Lower leg skin (tissue), 4 donors: ENCODE results near the gene PALLD. TPM values are rescaled to one million over a fixed set of nuclear protein-coding genes. Genes with fewer than 3 reads are reported as not detected.

ENCODE experiments used
- DNase-seq, 2 donors: peaks; one replicate each; pipeline ENCODE4 v3.0.0-alpha.2; 2019; ENCODE audit warnings: low spot score in 2 of 2
- H3K4me3 ChIP-seq: fragments of 200-600 bp; sonication (generic); 2 replicates; pipeline ENCODE4 v1.5.1; 2017; ENCODE audit warnings: mild to moderate bottlenecking, low read depth; ENCODE audit not compliant: poor library complexity, severe bottlenecking
- POLR2A ChIP-seq, 2 donors: fragments of 450-650 bp; IDR thresholded peaks; one replicate each; pipeline ENCODE4 v1.6.1; 2016 to 2017; ENCODE audit warnings: antibody characterized with exemption in 2 of 2, mild to moderate bottlenecking in 1 of 2, moderate library complexity in 1 of 2
- WGBS, 2 donors: methylation state at CpG; one replicate each; pipeline ENCODE4 v1.1.5; 2018; 5-methylcytosine and 5-hydroxymethylcytosine counted together
- intact Hi-C: fragments of 100-400 bp; cut with DNase I; formaldehyde crosslinking; loops from one replicate; pipeline ENCODE4 v1.15.0; 2023; ENCODE audit warnings: low total_unique reads
- total RNA-seq, 4 donors: library from RNA; depleted of rRNA; stranded (reverse); fragments of >200 nt; gene quantifications; one replicate each; pipeline ENCODE4 v1.1.0, GENCODE V29; 2016
- TF ChIP-seq, protein P1 (sequence below), 3 donors: fragments of 450-650 bp; IDR thresholded peaks; one replicate each; pipeline ENCODE4 v1.5.1; 2016; ENCODE audit warnings: antibody characterized with exemption in 3 of 3, mild to moderate bottlenecking in 3 of 3, moderate library complexity in 2 of 3

Gene PALLD
- total RNA-seq, 4 donors from 2014 or later: 46.1 to 103 (median 77.6) TPM

DNA sequence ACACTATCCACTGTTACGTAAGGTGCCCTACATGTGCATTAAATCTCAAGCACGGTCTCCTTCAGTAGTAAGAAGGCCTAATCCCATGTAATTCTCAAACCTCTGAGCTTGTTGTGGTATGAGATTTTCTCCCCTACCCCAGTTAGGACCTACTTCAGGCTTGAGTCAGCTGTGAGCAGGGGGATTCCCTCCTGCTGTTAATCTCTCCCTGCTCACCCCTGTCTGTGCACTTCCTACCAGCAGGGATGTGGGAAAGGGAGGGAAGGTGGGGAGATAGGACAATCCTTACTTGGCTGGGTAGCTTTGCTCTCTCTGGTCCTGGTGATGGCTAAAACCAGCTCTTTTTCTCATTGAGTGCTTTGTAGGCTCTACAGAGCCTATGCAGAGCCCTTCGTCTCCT, 60.8 kb downstream of the PALLD start:
- H3K4me3 ChIP-seq: no peak overlapping the region
- no peak for DNase-seq
- WGBS, 2 donors: 97% methylated on average over 3 of the region's 3 CpGs
- intact Hi-C loops: no loop called here
- TF ChIP-seq POLR2A (IDR thresholded peaks at IDR 0.05): no peak
- TF ChIP-seq, protein P1, sequence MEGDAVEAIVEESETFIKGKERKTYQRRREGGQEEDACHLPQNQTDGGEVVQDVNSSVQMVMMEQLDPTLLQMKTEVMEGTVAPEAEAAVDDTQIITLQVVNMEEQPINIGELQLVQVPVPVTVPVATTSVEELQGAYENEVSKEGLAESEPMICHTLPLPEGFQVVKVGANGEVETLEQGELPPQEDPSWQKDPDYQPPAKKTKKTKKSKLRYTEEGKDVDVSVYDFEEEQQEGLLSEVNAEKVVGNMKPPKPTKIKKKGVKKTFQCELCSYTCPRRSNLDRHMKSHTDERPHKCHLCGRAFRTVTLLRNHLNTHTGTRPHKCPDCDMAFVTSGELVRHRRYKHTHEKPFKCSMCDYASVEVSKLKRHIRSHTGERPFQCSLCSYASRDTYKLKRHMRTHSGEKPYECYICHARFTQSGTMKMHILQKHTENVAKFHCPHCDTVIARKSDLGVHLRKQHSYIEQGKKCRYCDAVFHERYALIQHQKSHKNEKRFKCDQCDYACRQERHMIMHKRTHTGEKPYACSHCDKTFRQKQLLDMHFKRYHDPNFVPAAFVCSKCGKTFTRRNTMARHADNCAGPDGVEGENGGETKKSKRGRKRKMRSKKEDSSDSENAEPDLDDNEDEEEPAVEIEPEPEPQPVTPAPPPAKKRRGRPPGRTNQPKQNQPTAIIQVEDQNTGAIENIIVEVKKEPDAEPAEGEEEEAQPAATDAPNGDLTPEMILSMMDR (IDR thresholded peaks at IDR 0.05): no peak

DNA sequence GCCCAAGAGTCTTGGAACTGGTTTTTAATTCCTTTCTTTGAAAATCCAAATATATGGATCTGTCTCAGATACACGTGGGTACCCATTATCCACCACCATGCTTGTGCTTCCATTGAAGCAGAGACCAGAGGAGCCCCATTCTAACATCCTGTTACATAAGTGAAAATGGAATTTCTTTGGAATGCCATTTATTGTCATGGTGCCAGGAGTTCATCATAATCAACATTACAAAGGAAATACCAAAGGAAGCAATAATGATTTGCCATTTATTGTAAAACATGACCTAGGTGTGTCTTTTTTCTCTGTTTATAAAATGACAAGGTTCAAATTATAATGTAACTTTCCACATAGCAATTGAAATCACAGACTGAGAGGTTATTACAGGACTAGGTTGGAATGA, 61.7 kb downstream of the PALLD start:
- intact Hi-C loops: no loop called here
- TF ChIP-seq POLR2A (IDR thresholded peaks at IDR 0.05): no peak
- TF ChIP-seq, protein P1 (IDR thresholded peaks at IDR 0.05): no peak
- H3K4me3 ChIP-seq: no peak overlapping the region
- 68 to 78% methylated on average over 1 of the region's 1 CpG for WGBS, 2 donors
- no peak for DNase-seq

DNA sequence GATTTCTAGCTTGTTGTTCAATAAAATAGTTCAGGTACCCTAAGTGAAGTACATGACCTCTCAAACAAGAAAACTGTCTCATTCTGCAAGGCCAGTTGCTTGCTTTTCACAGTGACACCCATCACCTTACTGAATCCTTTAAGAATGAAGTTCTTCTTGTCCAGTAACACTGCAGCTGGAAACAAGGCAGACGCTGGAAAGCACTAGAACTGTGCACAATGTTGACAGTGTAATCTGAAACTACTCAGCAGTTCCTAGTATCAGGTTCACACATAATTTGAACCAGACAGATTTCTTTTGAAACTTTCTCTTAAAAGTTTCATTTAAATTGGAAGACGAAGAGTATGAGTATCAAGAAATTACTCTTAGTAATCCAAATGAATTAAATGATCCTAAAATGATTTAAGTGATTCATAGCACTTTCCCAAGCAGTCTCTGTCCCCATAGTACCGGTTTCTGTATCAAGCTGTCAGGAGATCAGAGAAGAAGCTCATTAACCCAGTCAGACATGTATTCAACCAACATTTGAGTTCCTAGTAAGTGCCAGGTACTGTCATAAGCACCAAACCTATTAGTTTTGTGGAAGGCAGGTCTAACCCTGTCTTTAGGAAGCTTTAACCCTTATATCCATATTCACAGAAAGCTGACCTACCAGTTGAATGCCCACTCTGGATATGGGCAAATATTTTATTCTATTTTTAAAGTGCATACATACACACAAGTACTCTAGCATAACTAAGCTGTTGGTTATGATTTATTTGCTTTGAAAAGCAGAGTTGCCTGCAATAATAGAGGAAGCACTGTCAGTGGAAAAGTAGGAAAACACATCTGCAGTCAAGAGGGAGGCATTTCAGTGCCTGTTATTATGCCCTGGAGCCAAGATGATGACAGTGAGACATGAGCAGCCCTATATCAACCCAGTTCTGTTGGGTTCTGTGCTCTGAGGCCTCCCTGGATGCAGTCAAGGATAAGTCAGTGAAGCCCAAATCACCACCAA, 63.6 kb downstream of the PALLD start:
- intact Hi-C loops: no loop called here
- no peak overlapping the region for H3K4me3 ChIP-seq
- no peak for DNase-seq
- no peak for TF ChIP-seq POLR2A (IDR thresholded peaks at IDR 0.05)
- TF ChIP-seq, protein P1 (IDR thresholded peaks at IDR 0.05): no peak
- 54 to 59% methylated on average over 3 of the region's 3 CpGs for WGBS, 2 donors

DNA sequence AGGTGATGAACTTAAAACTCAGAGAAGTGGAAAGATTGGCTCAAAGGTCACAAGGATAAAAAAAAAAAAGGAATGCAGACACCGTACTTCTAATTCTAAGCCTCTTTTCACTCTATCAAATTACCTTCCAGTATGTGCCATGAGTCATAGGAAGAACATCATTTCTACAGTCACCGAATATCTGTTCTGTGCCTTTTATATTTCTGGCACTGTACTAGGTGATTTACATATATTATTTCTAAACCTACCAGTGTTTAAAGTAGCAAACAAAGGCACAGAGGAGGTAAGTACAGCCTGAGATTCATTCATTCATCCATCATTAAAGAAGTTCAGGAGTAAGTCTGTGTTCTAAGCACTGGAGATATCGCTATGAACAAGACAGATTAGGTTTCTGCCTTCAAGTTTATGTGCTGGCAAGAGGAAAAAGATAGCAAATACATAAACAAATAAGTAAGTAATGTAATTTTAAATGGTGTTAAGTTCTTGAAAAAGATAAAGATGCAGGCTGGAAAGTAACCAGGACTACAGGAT, 65.3 kb downstream of the PALLD start:
- no peak for DNase-seq
- TF ChIP-seq, protein P1 (IDR thresholded peaks at IDR 0.05): no peak
- no peak for TF ChIP-seq POLR2A (IDR thresholded peaks at IDR 0.05)
- H3K4me3 ChIP-seq: no peak overlapping the region
- intact Hi-C loops: no loop called here
- 56 to 63% methylated on average over 3 of the region's 3 CpGs for WGBS, 2 donors

DNA sequence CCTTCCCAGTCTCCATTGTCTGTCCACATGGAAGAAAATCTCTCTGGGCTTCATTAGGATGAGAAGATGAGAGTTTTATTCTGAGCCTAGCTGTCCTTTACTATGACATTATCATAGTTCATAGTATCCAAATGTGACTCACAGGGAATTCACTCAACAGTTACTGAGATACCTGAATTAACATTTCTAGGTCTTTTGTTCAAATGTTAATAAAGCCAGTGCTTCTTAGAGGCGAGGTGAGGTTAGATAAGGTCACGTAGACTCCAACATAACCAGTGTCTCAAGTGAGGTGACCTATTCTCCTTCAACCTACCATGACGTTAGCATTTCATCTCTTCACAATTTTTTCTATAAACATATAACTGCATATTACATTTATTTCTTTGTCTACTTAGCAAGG, 67.2 kb downstream of the PALLD start:
- 91 to 94% methylated on average over 3 of the region's 3 CpGs for WGBS, 2 donors

More for the DNA sequence above, 67.2 kb downstream of the PALLD start:
- no peak for DNase-seq
- TF ChIP-seq, protein P1 (IDR thresholded peaks at IDR 0.05): no peak
- no peak for TF ChIP-seq POLR2A (IDR thresholded peaks at IDR 0.05)
- no peak overlapping the region for H3K4me3 ChIP-seq
- intact Hi-C loops: no loop called here
